Keratinocyte (primary cell): Measurements from ENCODE around the gene GABRA4.

Source experiments
- CTCF ChIP-seq, 3 experiments: IDR thresholded peaks in 1 of 3; conservative IDR thresholded peaks in 1 of 3; optimal IDR thresholded peaks in 1 of 3; 2 replicates in 2 of 3; 3 replicates in 1 of 3; pipeline versions ENCODE3 to v1.5.1; 2011; ENCODE audit warnings: low read length in 3 of 3, mild to moderate bottlenecking in 3 of 3, moderate library complexity in 2 of 3, control low read depth in 1 of 3, inconsistent platforms in 1 of 3; ENCODE audit not compliant: insufficient read depth in 2 of 3; ENCODE audit errors: extremely low read depth in 1 of 3
- EZH2 ChIP-seq: IDR thresholded peaks from one replicate; pipeline ENCODE4 v1.6.1; 2012; ENCODE audit warnings: inconsistent platforms, mild to moderate bottlenecking, low read length, moderate library complexity

GRCh38 chr4:47031751-47032404 is 38.5 kb upstream of the GABRA4 start:
- TF ChIP-seq CTCF (optimal IDR thresholded peaks at IDR 0.05 in 1 of 3, IDR thresholded peaks at IDR 0.05 in 1 of 3, conservative IDR thresholded peaks at IDR 0.05 in 1 of 3; ENCODE audit: extremely low read depth in 1 of 3, insufficient read depth in 2 of 3, low read length in 3 of 3) (no peak), EZH2 (no peak)
